K562 (cell line): Measurements from ENCODE around the gene C16orf96. TPM values are rescaled to one million over a fixed set of nuclear protein-coding genes. Genes with fewer than 3 reads are reported as not detected.

ENCODE experiments used
- ARID3B ChIP-seq: fragments of 250-450 bp; sonication (Bioruptor Pico); IDR thresholded peaks from 2 replicates; pipeline ENCODE4 v1.4.0; 2020; ENCODE audit warnings: borderline replicate concordance
- ATF1 ChIP-seq, 2 experiments: fragments of 450-650 bp in 1 of 2; IDR thresholded peaks; 2 replicates each; pipeline ENCODE4 v1.6.1; 2016; ENCODE audit warnings: missing compliant biosample characterization in 1 of 2, missing genetic modification characterization in 1 of 2
- BCL6 ChIP-seq: fragments of 250-450 bp; sonication (Bioruptor Pico); IDR thresholded peaks from 2 replicates; pipeline ENCODE4 v1.4.0; 2020
- CREB1 ChIP-seq, 2 experiments: sonication (generic) in 1 of 2; formaldehyde crosslinking in 1 of 2; IDR thresholded peaks; 2 replicates each; pipeline versions ENCODE4 v1.6.1 to v1.8.0; 2012 to 2022; ENCODE audit warnings: inconsistent platforms in 1 of 2, mild to moderate bottlenecking in 1 of 2, missing genetic modification reagents in 1 of 2, moderate library complexity in 1 of 2
- FOSL1 ChIP-seq: fragments of 200-800 bp; sonication (Bioruptor generic); conservative IDR thresholded peaks from 2 replicates; pipeline ENCODE4 v1.6.1; 2016; ENCODE audit warnings: missing genetic modification characterization, missing compliant biosample characterization
- HNRNPH1 ChIP-seq: fragments of 200-400 bp; formaldehyde crosslinking; optimal IDR thresholded peaks from 2 replicates; pipeline ENCODE3; 2017; ENCODE audit warnings: low read depth, mild to moderate bottlenecking, low read length, moderate library complexity
- HNRNPL ChIP-seq: fragments of 200-400 bp; formaldehyde crosslinking; IDR thresholded peaks from 2 replicates; pipeline ENCODE4 v1.6.1; 2017; ENCODE audit warnings: low read depth, mild to moderate bottlenecking, low read length
- MYC ChIP-seq, 2 experiments: fragments of 250-450 bp in 1 of 2; sonication (Bioruptor Pico) in 1 of 2; IDR thresholded peaks; 2 replicates each; pipeline versions ENCODE4 v1.5.1 to v1.6.1; 2012 to 2021; ENCODE audit warnings: low read depth in 2 of 2, borderline replicate concordance in 1 of 2, improper control_type of control experiment in 1 of 2, low read length in 1 of 2, mild to moderate bottlenecking in 1 of 2, moderate library complexity in 1 of 2
- NEUROD1 ChIP-seq: fragments of 150-350 bp; IDR thresholded peaks from 2 replicates; pipeline ENCODE4 v1.6.1; 2014; ENCODE audit warnings: borderline replicate concordance, low read length, low read depth; ENCODE audit not compliant: partially characterized antibody
- PPARD ChIP-seq: fragments of 250-450 bp; sonication (Bioruptor Pico); IDR thresholded peaks from 2 replicates; pipeline ENCODE4 v1.8.0; 2022; ENCODE audit warnings: inconsistent platforms, mild to moderate bottlenecking, moderate library complexity
- PTRF ChIP-seq: fragments of 450-650 bp; IDR thresholded peaks from 2 replicates; pipeline ENCODE4 v1.6.1; 2016; ENCODE audit warnings: mild to moderate bottlenecking, missing genetic modification characterization, missing compliant biosample characterization
- RBM22 ChIP-seq: fragments of 200-400 bp; formaldehyde crosslinking; IDR thresholded peaks from 2 replicates; pipeline ENCODE4 v1.6.1; 2018; ENCODE audit warnings: low read length, low read depth; ENCODE audit not compliant: poor library complexity, severe bottlenecking
- SFPQ ChIP-seq: fragments of 200-400 bp; formaldehyde crosslinking; IDR thresholded peaks from 2 replicates; pipeline ENCODE4 v1.6.1; 2017; ENCODE audit warnings: mild to moderate bottlenecking, low read depth, low read length, moderate library complexity
- SIN3A ChIP-seq, 2 experiments: fragments of 150-350 bp in 1 of 2; IDR thresholded peaks; 2 replicates each; pipeline ENCODE4 v1.6.1; 2011 to 2016; ENCODE audit warnings: borderline replicate concordance in 2 of 2, low read depth in 2 of 2, low read length in 2 of 2, mild to moderate bottlenecking in 2 of 2, moderate library complexity in 2 of 2; ENCODE audit not compliant: control insufficient read depth in 1 of 2
- TSC22D4 ChIP-seq: fragments of 450-650 bp; IDR thresholded peaks from 2 replicates; pipeline ENCODE4 v1.6.1; 2016; ENCODE audit warnings: missing genetic modification characterization, missing biosample characterization, control low read depth
- ZBTB12 ChIP-seq: fragments of 250-450 bp; sonication (Bioruptor Pico); IDR thresholded peaks from 2 replicates; pipeline ENCODE4 v1.4.0; 2020
- ZFX ChIP-seq: sonication (generic); formaldehyde crosslinking; IDR thresholded peaks from 2 replicates; pipeline ENCODE4 v1.8.0; 2022; ENCODE audit warnings: mild to moderate bottlenecking, missing genetic modification reagents, moderate library complexity
- ZNF668 ChIP-seq: fragments of 250-450 bp; sonication (Bioruptor Pico); IDR thresholded peaks from 2 replicates; pipeline ENCODE4 v1.8.0; 2022; ENCODE audit warnings: mild to moderate bottlenecking, inconsistent platforms
- ZNF717 ChIP-seq: fragments of 250-450 bp; sonication (Bioruptor Pico); IDR thresholded peaks from 2 replicates; pipeline ENCODE4 v1.5.0; 2021
- polyA plus RNA-seq, 8 experiments: library from polyadenylated mRNA; depleted of rRNA in 4 of 8; stranded (reverse) in 5 of 8; unstranded in 3 of 8; fragments of >200 nt; fragmentation: Nextera tagmentation in 2 of 8; fragmentation: Illumina TruSeq in 1 of 8; extraction: Ambion mirVana in 2 of 8; extraction: Trizol in 1 of 8; gene quantifications; 2 replicates each; pipeline versions ENCODE4 v1.2.1 to v1.2.3, GENCODE V29; 2011 to 2014; ENCODE audit warnings: inconsistent platforms in 1 of 8, missing spikeins in 1 of 8
- total RNA-seq, 7 experiments: library from RNA; depleted of rRNA in 6 of 7; stranded (reverse); fragments of >200 nt in 6 of 7; fragmentation: Illumina TruSeq in 2 of 7; extraction: Trizol in 2 of 7; gene quantifications; 2 replicates each; pipeline versions ENCODE4 v1.2.1 to v1.2.3, GENCODE V29; 2011 to 2021; ENCODE audit warnings: low replicate concordance in 1 of 7
- TF ChIP-seq, protein P1 (sequence below): fragments of 450-650 bp; conservative IDR thresholded peaks from 2 replicates; pipeline ENCODE4 v1.6.1; 2016; ENCODE audit warnings: missing genetic modification characterization, low read depth, mild to moderate bottlenecking, missing compliant biosample characterization, moderate library complexity

C16orf96 gene
- total and polyA plus RNA-seq, 9 of the 15 experiments (the other 6 are each of a cell fraction or from before 2014, with no cell fraction given): not detected

GRCh38 chr16:4614571-4615383 is 58.6 kb downstream of the C16orf96 start, which contains the start of gene UBALD1 (continued):
- TF ChIP-seq ZBTB12 (CRISPR knock-in tag) (no peak), FOSL1 (peak; percentile 96), ZFX (CRISPR knock-in tag) (peak; percentile 95), ATF1 (CRISPR knock-in tag; IDR thresholded peaks at IDR 0.05) (0 out of 2 replicates have a peak, but pooled peaks have one; percentile 3), ATF1 (tag; IDR thresholded peaks at IDR 0.05) (peak; percentile 89), NEUROD1 (no peak), PTRF (tag) (no peak), MYC (IDR thresholded peaks at IDR 0.05; ENCODE audit: low read depth, low read length) (peak; percentile 91), MYC (CRISPR knock-in tag; IDR thresholded peaks at IDR 0.05; ENCODE audit: borderline replicate concordance, low read depth) (no peak), BCL6 (CRISPR knock-in tag) (no peak), SFPQ (no peak), ZNF668 (CRISPR knock-in tag) (0 out of 2 replicates have a peak, but pooled peaks have one; percentile 41), PPARD (no peak), SIN3A (IDR thresholded peaks at IDR 0.05; ENCODE audit: borderline replicate concordance in 2 of 2, control insufficient read depth in 1 of 2, low read depth in 2 of 2, low read length in 2 of 2) (peak; percentile 43 to 74; a peak in 2 of 4 replicates), CREB1 (IDR thresholded peaks at IDR 0.05) (peak; percentile 85), CREB1 (CRISPR knock-in tag; IDR thresholded peaks at IDR 0.05) (peak; percentile 76; the same call in 1 of the 2 replicates), HNRNPL (peak; percentile 96), ZNF717 (CRISPR knock-in tag) (no peak), TSC22D4 (tag) (no peak), ARID3B (CRISPR knock-in tag) (no peak), HNRNPH1 (no peak), RBM22 (no peak)
- TF ChIP-seq, protein P1, sequence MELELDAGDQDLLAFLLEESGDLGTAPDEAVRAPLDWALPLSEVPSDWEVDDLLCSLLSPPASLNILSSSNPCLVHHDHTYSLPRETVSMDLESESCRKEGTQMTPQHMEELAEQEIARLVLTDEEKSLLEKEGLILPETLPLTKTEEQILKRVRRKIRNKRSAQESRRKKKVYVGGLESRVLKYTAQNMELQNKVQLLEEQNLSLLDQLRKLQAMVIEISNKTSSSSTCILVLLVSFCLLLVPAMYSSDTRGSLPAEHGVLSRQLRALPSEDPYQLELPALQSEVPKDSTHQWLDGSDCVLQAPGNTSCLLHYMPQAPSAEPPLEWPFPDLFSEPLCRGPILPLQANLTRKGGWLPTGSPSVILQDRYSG: no peak
